GM21619 (cell line): ENCODE measurements around the gene PRR22.
A peak's percentile ranks its signal among the peaks of the same experiment; 100 is the strongest.
"Not testable (repeated sequence)": the region's sequence is repeated elsewhere in the genome, so short reads cannot be mapped to it uniquely, and the experiment has no call there.

Experiments used
- ATAC-seq: cut with Tn5 transposase; IDR thresholded peaks from one replicate; pipeline ENCODE4 v1.9.1; 2021; ENCODE audit not compliant: unreplicated experiment

Gene PRR22

GRCh38 chr19:5792224-5792623 is 7.7 kb upstream of the PRR22 start:
- ATAC-seq, result no peak

DNA sequence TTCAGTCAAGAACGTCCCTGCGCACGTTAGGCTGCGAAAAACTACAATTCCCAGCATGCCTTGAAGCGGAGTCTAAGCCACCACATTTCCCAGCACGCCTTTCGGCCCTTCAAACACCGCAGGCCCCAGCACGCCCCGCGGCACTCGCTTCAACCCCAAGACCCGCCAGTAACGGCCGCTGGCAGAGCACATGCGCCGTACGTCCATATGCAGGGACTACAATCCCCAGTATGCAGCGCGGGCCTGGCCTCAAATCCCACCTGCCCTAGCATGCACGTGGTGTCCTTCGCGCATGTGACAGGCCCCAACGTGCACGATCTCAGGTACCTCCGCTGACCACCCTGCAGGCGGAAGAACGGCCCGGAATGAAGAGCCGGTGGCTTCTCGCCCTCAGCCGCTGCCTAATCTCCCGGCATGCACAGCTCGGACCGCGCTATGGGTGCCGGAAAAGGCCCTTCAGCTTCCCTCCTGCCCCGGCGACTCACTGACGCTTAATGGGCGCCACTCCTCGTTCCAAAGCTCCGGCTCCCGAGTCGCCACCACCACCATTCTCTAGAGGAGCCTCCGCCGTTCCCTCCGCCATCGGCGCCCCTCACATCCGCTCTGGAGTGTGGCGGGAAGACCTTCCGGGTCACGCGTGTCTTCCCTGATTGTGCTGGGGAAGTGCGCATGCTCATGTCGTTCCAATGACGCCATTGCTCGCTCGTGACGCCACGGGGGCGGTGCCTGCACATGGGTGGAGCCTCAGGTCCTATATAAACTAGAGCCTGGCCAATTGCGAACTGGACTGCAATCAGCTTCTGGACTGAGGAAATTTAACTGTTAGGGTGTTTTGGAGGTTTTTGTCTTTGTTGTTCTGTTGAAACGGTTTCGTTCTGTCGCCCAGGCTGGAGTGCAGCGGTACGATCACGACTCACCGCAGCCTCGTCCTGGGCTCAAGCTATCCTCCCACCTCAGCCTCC is 6.3 kb upstream of the PRR22 start, which contains the start of gene DUS3L:
Gene DUS3L (minus strand): TSS at position 605 of the 962 bp plus-strand sequence. CDS start 22 bp downstream, at position 583.
- ATAC-seq, result peak; percentile 84

GRCh38 chr19:5789886-5790558 is 5.5 kb upstream of the PRR22 start:
- ATAC-seq, result no peak

DNA sequence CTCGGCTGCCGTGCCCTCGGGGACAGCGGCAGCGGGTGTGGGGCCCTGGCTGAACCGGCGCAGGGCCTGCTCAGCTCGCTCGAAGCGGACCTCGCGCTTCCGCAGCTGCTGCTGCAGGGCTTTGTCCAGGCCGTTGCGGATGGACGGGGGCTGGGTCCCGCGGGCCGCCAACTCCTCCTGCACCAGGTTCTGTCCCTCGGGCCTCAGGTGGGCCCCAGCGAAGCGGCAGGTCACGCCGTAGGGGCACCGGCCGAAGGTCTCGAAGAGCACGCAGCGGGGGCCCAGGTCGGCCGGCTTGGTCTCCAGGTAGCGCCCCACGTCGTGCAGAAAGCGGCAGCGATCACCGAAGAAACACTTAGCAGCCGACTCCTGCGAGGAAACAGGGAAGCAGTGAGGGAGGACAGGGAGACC is 4.8 kb upstream of the PRR22 start:
- no peak for ATAC-seq

DNA sequence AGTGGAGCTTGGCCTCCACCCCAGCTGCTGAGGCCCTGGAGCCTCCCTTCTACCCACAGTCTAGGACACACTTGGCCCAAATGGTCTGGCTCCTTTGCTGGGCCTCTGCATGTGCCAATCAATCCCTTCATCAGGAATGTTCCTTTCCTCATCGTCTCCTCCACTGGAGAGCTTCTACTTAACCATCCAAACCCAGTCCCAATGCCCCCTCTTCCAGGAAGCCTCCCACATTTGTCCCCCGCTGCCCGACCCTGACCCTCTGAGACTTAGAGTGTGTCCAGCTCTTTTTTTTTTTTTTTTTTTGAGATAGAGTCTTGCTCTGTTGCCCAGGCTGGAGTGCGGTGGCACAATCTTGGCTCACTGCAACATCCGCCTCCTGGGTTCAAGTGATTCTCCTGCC is 3.9 kb upstream of the PRR22 start:
- no peak for ATAC-seq

DNA sequence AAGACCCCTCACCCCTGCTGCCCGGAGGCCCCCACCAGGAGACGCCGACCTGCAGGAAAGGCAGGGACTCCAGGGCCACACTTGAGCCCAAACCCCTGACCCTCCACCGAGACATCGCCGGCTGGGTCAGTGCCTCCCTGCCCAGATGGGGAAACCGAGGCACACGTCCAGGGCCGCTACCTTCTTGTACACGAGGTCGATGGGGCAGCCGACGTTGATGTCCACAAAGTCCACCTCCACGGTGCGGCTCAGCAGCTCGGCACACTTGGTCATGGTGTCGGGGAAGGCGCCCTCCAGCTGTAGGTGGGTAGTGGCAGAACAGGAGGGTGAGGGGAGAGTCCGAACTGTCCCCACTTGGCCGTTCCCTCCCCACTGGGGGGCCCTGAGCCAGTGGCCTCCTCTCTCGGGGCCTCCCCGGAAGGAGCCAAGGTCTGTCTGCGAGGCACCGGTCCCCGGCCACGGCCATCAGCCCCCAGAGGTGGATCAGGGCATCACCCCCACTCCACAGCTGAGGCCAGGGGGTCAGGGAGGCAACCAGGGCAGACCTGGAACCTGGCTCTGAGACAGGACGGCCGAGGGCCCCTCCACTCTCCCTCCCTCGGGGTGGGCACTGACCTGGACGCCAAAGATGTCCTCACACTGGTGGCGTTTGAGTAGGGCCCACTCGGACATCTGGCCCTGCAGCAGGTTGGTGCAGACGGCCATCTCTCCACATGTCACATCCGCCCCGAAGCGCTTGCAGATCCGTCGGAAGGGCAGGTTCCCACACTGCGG is 3.0 kb upstream of the PRR22 start:
- no peak for ATAC-seq

DNA sequence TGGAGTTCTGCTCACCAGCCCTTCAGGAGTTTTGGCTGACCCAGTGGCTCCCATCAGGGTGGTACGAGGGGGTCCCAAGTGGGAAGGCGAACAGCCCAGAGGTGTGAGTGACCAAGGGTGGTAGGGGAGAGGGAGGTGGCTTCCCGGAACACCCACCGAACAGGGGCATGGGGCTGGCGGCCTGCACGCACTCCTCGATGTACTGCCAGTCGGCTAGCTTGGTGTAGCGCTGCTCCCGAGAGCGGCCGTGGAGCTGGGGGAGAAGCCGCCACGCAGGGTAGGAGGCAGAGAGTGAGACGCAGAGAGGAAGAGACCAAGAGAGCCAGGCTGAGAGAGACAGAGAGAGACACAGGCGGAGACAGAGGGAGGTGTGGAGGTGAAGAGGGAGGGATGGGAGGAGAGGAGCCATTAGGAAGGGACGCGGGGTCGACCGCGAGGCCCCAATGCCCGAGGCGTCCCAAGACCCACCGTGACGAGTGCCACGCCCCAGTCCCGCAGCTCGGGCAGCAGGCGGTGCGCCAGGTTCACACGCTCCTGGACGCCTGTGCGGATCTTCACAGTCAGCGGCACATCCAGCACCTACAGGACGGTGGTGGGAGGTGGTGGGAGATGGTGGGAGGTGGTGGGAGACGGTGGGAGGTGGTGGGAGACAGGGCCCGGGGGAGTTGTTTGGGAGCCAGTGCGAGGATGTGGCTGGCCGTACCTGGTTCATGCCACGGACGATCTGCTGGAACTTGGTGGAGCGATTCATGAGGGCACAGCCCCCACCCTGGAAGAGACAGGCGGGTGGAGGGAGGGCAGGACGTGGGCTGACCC is 2.3 kb upstream of the PRR22 start:
- no peak for ATAC-seq

DNA sequence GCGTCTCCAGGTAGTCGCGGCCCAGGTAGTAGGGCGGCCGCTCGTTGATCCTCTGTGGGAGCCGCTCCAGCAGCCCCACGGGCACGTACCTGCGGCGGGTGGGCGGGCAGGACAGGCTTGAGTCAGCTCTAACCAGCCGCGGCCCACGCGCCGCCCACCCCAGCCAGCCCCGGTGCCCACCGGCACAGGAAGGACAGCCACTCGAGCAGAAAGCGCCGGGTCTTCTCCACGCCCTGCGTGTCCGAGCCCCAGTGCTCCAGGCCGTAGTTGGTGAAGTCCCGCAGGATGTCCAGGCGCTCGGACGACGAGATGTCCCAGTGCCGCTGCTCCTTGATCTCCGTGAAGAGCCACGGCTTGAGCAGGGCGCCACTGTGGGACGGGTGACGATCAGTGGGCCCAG is 877 bp upstream of the PRR22 start:
- no peak for ATAC-seq

DNA sequence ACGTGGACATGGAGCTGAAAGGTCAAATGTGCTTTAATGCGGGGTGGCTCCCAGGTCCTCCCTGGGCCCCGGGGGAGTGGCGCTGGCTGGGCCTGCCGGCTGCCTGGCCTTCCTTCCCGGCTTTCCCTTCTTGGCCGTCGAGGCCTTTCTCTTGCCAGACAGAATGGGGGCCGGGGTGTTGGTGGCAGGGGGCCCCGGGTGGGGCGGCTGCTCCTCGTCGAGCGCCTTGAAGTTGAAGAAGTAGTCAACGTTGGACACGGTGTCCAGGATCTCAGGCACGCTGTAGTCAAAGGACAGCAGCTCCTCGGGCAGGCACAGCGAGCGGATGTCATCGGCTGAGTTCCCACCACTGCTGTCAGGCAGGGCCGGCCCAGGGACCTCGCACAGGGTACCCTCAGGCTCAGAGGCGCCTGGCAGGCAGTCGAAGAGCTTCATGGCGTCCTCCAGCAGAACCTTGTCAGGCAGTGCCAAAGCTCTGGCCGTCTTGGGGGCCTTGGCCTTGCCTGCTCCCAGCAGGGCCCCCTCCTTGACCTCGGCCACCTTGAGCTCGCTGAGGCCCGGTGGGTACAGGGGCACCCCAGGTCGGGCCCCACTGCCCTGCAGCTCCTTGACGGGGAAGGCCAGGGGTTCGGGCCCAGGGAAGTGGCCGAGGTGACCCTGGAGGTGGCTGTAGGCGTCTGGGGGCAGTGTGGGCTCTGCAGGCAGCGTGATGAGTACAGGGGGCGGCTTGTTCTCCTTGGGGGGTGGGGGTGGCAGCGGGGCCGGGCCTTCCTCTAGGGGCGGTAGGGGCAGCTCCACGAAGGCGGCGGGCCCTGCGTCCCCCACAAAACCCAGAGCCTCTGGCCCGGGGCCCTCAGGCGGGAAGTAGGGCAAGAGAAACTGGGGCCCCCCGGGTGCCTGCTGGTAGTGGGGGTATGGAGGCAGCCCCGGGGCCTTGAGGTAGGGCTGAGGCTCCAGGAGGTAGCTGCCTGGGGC is 1.3 kb downstream of the PRR22 start:
- ATAC-seq, result no peak

DNA sequence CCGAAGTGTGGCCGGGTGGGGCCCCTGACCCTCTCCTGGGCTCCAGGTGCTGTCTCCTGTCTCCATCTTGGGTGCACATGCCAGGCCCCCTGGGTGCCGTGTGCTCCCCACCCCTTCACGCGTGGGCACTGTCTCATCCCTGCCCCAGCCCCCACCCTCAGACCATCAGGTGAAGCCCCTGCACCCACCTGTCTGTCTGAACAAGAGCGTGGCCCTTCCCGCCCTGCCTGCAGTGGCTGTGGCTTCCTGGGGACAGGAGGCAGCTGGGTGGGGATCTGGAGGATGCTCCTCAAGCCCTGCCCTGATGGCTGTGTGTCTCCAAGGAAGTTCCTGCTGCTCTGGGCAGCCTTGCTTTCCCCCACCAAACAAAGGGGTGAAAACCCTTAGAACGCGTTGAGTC is 2.2 kb downstream of the PRR22 start:
- ATAC-seq, result no peak

DNA sequence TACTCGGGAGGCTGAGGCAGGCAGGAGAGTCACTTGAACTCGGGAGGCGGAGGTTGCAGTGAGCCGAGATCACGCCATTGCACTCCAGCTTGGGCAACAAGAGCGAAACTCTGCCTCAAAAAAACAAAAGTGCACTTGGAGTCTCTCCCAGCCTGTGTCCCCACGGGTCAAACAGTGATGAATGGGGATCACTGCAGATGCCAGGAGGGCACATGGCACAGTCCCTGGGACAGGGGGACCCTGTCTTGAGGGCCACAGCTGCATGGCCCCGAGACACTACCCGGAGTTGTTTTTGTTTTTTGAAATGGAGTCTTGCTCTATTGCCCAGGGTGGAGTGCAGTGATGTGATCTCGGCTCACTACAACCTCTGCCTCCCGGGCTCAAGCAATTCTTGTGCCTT is 3.6 kb downstream of the PRR22 start:
- ATAC-seq, result not testable (repeated sequence)

GRCh38 chr19:5778402-5778801 is 6.1 kb downstream of the PRR22 start:
- ATAC-seq, result no peak

DNA sequence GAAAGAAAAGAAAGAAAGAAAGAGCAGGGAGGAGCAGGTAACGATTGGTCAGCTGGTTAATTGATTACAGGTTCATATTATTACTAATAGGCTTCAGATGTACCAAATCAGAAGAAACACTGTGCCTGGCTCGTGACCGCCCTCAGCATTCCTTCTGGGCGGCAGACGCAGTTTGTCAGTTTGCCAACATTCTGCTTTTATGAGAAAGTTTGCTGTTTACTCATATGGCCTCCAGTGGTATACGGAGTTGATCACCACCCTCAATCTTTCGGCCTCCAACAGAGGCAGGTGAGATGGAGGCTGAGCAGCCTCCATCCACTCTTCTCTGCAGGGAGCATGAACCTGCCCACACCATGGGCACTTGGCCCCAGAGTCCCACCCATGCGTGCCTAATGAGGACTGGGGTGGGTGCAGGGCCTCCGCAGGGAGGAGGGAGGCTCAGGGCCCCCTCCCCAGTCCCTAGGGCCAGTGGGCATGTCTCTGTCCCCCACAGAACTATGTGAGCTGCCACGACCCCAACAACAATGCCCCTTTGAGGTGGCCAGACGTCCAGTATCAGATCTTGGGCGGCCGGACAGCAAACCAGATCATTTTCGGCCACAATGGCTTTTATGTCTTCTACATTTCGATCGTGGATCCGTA is 8.8 kb downstream of the PRR22 start:
- ATAC-seq, result no peak

GRCh38 chr19:5774921-5775320 is 9.6 kb downstream of the PRR22 start:
- ATAC-seq, result no peak

DNA sequence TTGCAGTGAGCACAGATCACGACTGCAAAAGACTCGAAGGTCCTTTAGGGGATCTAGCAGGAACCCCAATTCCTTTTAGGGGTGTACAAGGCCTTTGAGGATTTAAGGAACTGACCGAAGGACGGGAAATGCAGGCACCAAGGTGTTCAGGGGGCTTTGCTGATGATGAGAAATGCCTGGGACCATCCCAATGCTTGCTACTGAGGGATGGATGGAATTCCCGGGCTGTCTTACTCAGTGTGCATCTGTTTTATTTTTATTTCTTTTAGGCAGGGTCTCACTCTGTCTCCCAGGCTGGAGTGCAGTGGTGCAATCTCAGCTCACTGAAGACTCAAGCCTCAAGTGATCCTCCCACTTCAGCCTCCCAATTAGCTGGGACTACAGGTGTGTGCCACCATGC is 11.3 kb downstream of the PRR22 start:
- no peak for ATAC-seq

- no peak for ATAC-seq
Observed at GRCh38 chr19:5772416-5772815, 12.1 kb downstream of the PRR22 start.

DNA sequence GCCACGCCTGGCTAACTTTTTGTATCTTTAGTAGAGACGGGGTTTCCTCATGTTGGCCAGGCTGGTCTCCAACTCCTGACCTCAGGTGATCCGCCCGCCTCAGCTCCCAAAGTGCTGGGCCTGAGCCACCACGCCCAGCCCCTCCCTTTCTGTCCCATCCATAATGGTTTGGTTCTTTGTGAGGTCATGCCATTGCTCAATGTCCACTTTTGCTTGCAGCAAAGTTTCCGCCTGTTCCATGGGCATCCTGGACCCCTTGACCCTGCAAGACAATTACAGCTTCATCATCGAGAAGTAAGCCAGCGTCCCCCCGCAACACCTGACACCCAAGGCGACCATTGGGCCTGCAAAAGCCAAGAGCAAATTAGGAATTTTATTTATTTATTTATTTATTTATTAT is 16.6 kb downstream of the PRR22 start:
- no peak for ATAC-seq

DNA sequence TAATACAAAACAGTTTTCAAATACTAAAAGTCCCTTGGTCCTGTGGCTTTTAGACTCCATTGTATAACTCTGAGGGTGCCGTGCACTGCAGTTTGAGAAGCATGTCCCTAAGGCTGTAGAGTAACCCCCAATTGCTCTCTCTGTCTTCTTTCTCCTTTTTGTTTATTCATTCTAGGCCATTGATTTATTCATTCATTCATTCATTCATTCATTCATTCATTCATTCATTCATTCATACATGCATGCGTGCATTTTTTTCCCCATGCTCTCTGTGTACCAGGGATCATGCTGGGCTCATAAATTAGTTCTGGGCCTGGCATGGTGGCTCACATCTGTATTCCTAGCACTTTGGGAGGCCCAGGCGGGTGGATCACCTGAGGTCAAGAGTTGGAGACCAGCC is 19.3 kb downstream of the PRR22 start:
- no peak for ATAC-seq
